ENCODE data around the gene THAP8. TPM values are rescaled to one million over a fixed set of nuclear protein-coding genes. Genes with fewer than 3 reads are reported as not detected.

Gene THAP8
- total and polyA plus RNA-seq, 2 donors (not counting 3 experiments of a cell fraction or from before 2014, with no cell fraction given), result 2.9 to 6.6 TPM

DNA sequence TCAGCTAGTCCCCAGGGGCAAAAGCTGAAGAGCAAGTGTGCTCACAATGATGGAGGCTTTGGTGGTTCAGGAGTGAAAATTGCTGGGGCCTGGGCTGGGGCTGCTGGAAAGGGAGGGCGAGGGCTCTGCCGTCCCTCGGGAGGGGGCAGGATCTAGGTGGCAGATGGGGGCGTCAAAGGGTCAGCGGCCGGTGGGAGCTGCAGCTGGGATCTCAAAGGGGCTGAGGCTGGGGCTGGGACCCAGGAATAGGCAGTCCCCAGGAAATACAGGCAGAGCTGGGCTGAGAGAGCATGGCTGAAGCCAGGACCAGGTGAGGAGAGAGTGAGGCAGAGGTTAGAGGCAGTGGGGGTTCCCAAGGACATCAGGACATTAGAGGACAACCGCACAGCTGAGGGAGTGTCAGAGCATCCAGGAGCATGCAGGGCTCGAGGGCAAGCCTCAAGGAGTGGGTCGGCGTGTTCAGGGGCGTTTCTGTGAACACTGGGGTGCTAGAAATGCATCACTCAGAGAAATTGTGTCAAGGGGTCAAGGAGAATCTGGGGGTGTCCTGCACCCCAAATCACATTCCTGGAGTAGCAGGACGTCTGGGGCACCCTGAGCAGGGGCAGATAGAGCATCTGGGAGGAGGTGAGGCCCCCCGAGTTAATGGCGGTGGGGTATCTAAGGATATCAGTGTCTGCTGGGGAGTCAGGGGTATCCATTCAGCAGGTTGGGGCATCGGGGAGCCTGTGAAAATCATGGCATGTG is 44.3 kb downstream of the THAP8 start:
- Histone ChIP-seq H3K4me3 (replicated peaks in 1 of 3; ENCODE audit: insufficient read depth in 1 of 3, low read depth in 1 of 3, low read length in 3 of 3) (peak overlapping the region in 1 of 3 experiments; percentile 20), H3K4me2 (ENCODE audit: insufficient read depth, low read length) (peak overlapping the region; percentile 34), H3K27ac (ENCODE audit: insufficient read depth, low read depth, low read length) (no peak overlapping the region), H3K36me3 (ENCODE audit: control insufficient read depth in 2 of 2, extremely low read depth in 1 of 2, insufficient read depth in 2 of 2, low read length in 2 of 2) (no peaks in the 10 kb centered on the region), H3K9ac (replicated peaks; ENCODE audit: extremely low read depth, insufficient read depth, low read length) (no peak overlapping the region), H3K9me1 (replicated peaks; ENCODE audit: control insufficient read depth, extremely low read depth, insufficient read depth, low read length) (no peaks in the 10 kb centered on the region), H3K4me1 (ENCODE audit: control insufficient read depth, extremely low read depth, insufficient read depth, low read length) (peaks cover 14% of the 10 kb centered on the region), H3K27me3 (ENCODE audit: control insufficient read depth in 2 of 2, insufficient read depth in 2 of 2, low read length in 2 of 2) (no peaks in the 10 kb centered on the region), H2AFZ (ENCODE audit: low read depth, low read length) (peak overlapping the region; percentile 75), H4K20me1 (replicated peaks; ENCODE audit: control insufficient read depth, extremely low read depth, insufficient read depth, low read length) (no peaks in the 10 kb centered on the region), H3K79me2 (ENCODE audit: control insufficient read depth, insufficient read depth, low read length) (no peaks in the 10 kb centered on the region), H3K9me3 (replicated peaks; ENCODE audit: control insufficient read depth, insufficient read depth, low read length) (no peaks in the 10 kb centered on the region)
- dilution Hi-C loops (cut with MboI; ENCODE audit: extremely low pct_ligation_motif_present, low sequenced_read_pairs) (no loop called here), intact Hi-C loops (cut with micrococcal nuclease) (no loop called here)
- no peak for TF ChIP-seq MYC (IDR thresholded peaks at IDR 0.05; ENCODE audit: low read depth, low read length)
- TF ChIP-seq FOS (IDR thresholded peaks at IDR 0.05; ENCODE audit: borderline replicate concordance, insufficient read depth, low read length), result no peak
- TF ChIP-seq, protein P1, sequence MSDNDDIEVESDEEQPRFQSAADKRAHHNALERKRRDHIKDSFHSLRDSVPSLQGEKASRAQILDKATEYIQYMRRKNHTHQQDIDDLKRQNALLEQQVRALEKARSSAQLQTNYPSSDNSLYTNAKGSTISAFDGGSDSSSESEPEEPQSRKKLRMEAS (IDR thresholded peaks at IDR 0.05; ENCODE audit: insufficient read depth, insufficient read length), result no peak
- TF ChIP-seq EZH2 (IDR thresholded peaks at IDR 0.05; ENCODE audit: borderline replicate concordance, low read depth, low read length, severe bottlenecking), result no peak
- TF ChIP-seq, protein P2, sequence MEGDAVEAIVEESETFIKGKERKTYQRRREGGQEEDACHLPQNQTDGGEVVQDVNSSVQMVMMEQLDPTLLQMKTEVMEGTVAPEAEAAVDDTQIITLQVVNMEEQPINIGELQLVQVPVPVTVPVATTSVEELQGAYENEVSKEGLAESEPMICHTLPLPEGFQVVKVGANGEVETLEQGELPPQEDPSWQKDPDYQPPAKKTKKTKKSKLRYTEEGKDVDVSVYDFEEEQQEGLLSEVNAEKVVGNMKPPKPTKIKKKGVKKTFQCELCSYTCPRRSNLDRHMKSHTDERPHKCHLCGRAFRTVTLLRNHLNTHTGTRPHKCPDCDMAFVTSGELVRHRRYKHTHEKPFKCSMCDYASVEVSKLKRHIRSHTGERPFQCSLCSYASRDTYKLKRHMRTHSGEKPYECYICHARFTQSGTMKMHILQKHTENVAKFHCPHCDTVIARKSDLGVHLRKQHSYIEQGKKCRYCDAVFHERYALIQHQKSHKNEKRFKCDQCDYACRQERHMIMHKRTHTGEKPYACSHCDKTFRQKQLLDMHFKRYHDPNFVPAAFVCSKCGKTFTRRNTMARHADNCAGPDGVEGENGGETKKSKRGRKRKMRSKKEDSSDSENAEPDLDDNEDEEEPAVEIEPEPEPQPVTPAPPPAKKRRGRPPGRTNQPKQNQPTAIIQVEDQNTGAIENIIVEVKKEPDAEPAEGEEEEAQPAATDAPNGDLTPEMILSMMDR (IDR thresholded peaks at IDR 0.05; ENCODE audit: extremely low read depth in 1 of 2, insufficient read depth in 1 of 2, low read depth in 1 of 2, low read length in 2 of 2), result no peak
- ChIA-PET CTCF (interaction anchor here (2.0 kb wide), 1 partner anchor 118 kb away, joined by 4 read pairs; no protein-coding TSS in a partner anchor), POLR2A (no interaction called here)
- FAIRE-seq (no peak), DNase-seq (ENCODE audit: low read depth, low spot score) (no peak)
- BruUV-seq (replicated peaks), result no TSS peak
